GM12864 (cell line): Measurements from ENCODE around the gene IRF2.

Experiments used
- DNase-seq: peaks from one replicate; pipeline ENCODE4 v3.0.0-alpha.2; 2011; ENCODE audit warnings: low read depth
- H3K4me3 ChIP-seq: 2 replicates; pipeline ENCODE4 v1.5.1; 2011; ENCODE audit warnings: mild to moderate bottlenecking, low read depth, low read length, control low read depth
- TF ChIP-seq, protein P1 (sequence below): IDR thresholded peaks from 2 replicates; pipeline ENCODE4 v1.5.1; 2011; ENCODE audit warnings: low read depth, mild to moderate bottlenecking, moderate library complexity, low read length, control low read depth, inconsistent platforms; ENCODE audit errors: missing control alignments

IRF2 gene

DNA sequence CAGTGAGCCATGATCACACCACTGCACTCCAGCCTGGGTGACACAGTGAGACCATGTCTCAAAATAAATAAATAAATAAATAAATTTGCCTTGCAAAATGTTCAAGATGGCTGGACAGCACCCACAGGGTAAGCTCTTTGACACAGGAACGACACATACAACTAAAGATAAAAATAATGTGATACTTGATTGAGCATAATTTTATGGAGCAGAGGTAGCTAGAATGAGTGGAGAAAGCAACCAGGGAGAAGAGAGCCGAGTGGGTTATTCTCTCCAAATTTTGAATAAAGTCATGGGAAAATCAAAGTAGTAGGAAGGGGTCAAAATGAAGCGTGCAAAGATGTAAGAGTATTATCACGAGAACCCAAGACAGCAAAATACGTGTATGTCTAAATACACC lies 121.5 kb downstream of the IRF2 start:
- DNase-seq: no peak
- peak overlapping the region; percentile 70 for H3K4me3 ChIP-seq
- TF ChIP-seq, protein P1, sequence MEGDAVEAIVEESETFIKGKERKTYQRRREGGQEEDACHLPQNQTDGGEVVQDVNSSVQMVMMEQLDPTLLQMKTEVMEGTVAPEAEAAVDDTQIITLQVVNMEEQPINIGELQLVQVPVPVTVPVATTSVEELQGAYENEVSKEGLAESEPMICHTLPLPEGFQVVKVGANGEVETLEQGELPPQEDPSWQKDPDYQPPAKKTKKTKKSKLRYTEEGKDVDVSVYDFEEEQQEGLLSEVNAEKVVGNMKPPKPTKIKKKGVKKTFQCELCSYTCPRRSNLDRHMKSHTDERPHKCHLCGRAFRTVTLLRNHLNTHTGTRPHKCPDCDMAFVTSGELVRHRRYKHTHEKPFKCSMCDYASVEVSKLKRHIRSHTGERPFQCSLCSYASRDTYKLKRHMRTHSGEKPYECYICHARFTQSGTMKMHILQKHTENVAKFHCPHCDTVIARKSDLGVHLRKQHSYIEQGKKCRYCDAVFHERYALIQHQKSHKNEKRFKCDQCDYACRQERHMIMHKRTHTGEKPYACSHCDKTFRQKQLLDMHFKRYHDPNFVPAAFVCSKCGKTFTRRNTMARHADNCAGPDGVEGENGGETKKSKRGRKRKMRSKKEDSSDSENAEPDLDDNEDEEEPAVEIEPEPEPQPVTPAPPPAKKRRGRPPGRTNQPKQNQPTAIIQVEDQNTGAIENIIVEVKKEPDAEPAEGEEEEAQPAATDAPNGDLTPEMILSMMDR: no peak

DNA sequence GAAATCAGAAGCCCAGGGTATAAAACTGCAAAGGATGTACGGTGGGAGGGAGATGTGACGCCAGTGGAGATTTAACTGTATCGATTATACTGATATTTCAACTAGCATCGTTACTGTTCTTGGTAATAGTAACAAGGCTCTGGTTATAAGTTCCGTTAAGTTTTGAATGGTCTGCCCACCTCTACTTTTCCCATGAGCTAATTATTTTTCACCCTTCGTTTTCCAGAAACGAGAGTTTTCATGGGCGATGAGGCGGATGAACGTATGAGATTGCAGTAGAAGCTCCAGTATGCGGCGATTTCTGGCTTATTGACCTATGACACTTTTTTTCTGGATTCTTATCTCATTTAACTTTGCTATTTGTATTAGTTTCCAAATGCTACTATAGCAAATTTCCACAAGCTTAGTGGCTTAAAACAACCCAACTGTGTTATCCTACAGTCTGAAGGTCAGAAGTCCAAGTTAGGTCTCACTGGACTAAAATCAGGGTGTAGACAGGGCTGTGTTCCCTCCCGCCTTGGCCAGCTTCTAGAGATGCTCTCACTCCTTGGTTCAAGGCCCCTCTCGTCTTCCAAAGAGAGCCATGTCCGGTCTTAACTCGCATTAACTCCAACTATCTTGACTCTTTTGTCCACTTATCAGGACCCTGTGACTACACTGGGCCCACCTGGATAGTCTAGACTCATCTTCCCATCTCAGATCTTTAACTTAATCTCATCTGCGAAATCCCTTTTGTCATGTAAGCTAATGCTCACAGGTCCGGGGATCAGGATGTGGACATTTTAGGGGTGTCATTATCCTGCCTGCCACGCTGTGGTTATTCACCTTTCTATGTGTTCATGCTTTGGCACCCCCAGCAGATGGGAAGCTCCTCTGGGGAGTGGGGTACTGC lies 122.5 kb downstream of the IRF2 start:
- no peak for DNase-seq
- peak overlapping the region; percentile 70 for H3K4me3 ChIP-seq
- TF ChIP-seq, protein P1: no peak

DNA sequence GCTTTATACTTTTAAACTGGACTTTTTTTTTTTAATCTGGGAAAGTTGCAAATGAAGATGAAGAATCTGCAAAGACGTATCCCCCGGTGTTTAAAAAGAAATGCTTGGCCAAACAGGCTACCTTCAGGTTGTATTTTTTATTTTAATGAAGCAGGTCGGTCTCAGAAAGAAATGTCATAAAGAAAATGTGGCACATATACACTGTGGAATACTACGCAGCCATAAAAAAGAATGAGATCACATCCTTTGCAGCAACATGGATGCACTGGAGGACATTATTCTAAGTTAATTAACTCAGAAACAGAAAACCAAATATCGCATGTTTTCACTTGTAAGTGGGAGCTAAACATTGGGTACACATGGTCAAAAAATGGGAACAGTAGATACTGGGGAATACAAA lies 123.4 kb downstream of the IRF2 start:
- no peak for DNase-seq
- TF ChIP-seq, protein P1: no peak
- H3K4me3 ChIP-seq: peak overlapping the region; percentile 70; the same call in 1 of the 2 replicates

DNA sequence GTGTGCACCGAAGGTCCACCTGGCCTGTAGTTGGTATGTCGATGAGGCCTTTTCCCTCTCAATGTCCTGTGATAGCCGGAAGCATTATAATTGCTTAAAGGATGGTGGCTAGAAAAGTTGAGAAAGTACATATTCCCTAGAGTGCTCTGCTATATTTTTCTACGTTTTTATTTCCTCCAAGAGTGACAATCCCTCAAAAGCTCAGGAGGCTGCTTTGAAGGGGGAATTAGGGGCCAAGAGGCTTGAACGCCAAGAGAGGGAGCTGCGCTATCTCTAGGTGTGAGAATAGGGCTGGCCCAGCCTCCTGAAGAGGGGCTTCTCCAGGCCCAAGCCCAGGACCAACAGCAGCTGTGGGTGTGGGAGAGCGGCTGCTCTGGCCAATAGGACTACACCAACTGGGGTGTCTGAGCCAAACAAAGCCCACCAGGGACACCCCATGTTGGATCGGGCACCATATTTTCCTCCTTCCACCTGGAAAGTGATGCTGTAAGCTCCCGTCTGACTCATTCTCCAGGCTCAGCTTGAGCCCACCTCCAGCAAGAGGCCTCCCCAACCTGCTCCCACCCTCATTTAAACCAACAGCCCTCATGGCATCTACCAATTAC lies 124.0 kb downstream of the IRF2 start:
- H3K4me3 ChIP-seq: peak overlapping the region; percentile 70
- no peak for DNase-seq
- TF ChIP-seq, protein P1: no peak

DNA sequence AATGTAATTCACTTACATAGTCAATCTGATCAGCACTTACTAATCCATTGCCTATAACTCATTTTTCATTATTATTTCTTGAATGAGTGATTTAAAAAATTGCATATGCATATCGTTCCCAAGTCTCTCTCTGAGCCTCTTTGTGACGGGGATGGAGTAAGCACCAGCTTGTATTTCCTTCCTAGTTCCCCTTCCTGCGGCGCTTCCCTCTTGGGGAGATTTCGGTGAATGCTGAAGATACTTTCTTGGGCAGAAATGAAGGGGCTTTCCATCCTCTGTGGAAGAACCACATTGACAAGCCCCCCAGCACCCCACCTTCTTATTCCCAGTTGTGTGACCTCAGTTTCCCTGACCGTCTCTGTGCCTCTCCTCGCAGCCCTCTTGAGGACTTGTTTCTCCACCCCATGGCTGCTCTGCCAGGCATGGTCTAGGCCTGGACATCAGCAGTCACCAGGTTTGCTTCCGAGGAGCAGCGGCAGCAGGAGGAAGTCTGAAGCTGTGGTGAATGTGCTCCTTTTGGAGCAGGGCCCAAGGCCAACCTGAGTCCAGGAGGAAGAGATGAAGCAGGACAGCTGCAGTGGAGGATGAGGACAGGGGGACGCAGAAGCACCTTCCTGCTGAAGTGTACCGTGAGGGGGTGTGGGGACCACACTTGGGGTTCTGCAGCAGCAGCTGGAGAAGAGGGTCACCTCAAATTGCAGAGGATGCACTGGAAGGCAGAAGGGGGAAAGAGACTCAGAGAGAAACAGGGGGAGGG lies 124.9 kb downstream of the IRF2 start:
- TF ChIP-seq, protein P1: no peak
- no peak for DNase-seq
- H3K4me3 ChIP-seq: no peak overlapping the region; the same call in 1 of the 2 replicates

DNA sequence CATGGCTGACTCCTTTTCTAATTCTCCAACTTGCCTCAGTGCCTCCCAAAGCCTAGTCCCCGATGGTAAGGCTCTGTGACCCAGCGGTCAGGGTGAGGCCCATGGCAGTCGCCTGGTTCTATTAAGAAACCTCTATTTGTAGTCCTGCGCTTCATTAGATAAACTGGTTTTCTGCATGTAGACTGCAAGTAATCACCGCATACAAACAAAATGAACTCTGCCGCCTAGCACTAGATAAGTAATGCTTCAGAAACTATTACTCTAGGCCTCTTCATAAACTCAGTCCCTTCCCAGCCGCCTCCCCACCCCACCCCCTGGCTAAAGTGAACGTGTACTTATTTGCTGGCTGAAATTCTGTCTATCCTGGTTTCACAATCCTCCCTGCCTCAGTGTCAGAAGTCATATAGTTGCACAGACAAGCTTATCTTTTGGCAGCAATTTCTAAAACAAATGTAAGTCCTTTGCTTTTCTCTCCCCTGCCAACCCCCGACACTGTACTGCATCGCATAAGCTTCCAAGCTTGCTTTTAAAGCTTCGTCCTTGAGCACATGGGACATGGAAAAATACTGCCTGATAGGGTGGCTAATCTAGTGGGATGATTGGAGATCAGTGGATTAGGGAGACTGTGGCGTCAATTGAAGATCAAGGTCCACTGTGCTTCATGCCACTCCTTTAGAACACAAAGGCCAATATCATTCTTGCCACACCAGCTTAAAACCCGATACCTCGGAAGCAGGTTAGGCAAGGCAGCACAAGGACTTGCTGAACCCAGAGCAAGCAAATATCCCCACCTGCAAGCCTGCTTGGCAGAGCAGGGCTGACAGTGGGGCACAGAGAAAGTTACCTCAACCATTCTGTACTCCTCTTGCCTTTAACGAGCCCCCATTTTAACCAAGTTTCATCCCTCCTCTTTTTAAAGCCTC lies 125.8 kb downstream of the IRF2 start:
- no peak for DNase-seq
- H3K4me3 ChIP-seq: peak overlapping the region; percentile 20
- TF ChIP-seq, protein P1: no peak
